NCI-H1436 (cell line): Measurements from ENCODE around the gene C22orf23.

Experiments
- DNase-seq: peaks from one replicate; lab custom pipeline; 2025; lab: John Stamatoyannopoulos, UW

The C22orf23 gene

GRCh38 chr22:37953437-37954179, at the start of gene C22orf23, which contains the start of gene POLR2F:
C22orf23 (minus strand) TSS chr22:37953601; CDS start chr22:37953149, 452 bp downstream.
POLR2F (plus strand) TSS chr22:37953699; CDS start chr22:37953788, 89 bp downstream.
- peak; percentile 94 for DNase-seq

GRCh38 chr22:37999640-38000272, 46.4 kb upstream of the C22orf23 start:
- peak; percentile 30 for DNase-seq

- no peak for DNase-seq
Measured at GRCh38 chr22:37999236-37999635, 45.8 kb upstream of the C22orf23 start.

GRCh38 chr22:37998543-37998942, 45.1 kb upstream of the C22orf23 start:
- no peak for DNase-seq

- no peak for DNase-seq
Measured at GRCh38 chr22:37996515-37997246, 43.3 kb upstream of the C22orf23 start.

- peak; percentile 44 for DNase-seq
Measured at GRCh38 chr22:37996079-37996478, 42.7 kb upstream of the C22orf23 start.

- no peak for DNase-seq
Measured at GRCh38 chr22:37995460-37995859, 42.1 kb upstream of the C22orf23 start.

- no peak for DNase-seq
Measured at GRCh38 chr22:37994982-37995381, 41.6 kb upstream of the C22orf23 start.

GRCh38 chr22:37994049-37994448, 40.6 kb upstream of the C22orf23 start:
- no peak for DNase-seq

GRCh38 chr22:37991731-37992442, 38.5 kb upstream of the C22orf23 start:
- no peak for DNase-seq

- DNase-seq = no peak
Measured at GRCh38 chr22:37990862-37991261, 37.5 kb upstream of the C22orf23 start.

GRCh38 chr22:37990301-37990700, 36.9 kb upstream of the C22orf23 start:
- no peak for DNase-seq

GRCh38 chr22:37989146-37990045, 36.0 kb upstream of the C22orf23 start:
- DNase-seq = no peak

GRCh38 chr22:37986371-37986770, 33.0 kb upstream of the C22orf23 start:
- no peak for DNase-seq

- DNase-seq = no peak
Measured at GRCh38 chr22:37985751-37986281, 32.4 kb upstream of the C22orf23 start.

- no peak for DNase-seq
Measured at GRCh38 chr22:37985050-37985585, 31.7 kb upstream of the C22orf23 start.

- DNase-seq = no peak
Measured at GRCh38 chr22:37983860-37984791, 30.7 kb upstream of the C22orf23 start, which contains the start of gene SOX10. SOX10 (minus strand) TSS chr22:37984555; CDS start chr22:37983784, 771 bp downstream.

- DNase-seq = no peak
Measured at GRCh38 chr22:37982938-37983859, 29.8 kb upstream of the C22orf23 start.
